Endothelial cell of umbilical vein (primary cell): ENCODE data around the gene CCNG2.

Experiments used
- EZH2 ChIP-seq: IDR thresholded peaks from 2 replicates; pipeline ENCODE4 v1.6.1; 2012; ENCODE audit warnings: borderline replicate concordance, low read depth, mild to moderate bottlenecking, moderate library complexity, low read length, inconsistent platforms; ENCODE audit not compliant: severe bottlenecking
- MYC ChIP-seq: IDR thresholded peaks from one replicate; pipeline ENCODE4 v1.6.1; 2011; ENCODE audit warnings: mild to moderate bottlenecking, low read depth, low read length
- POLR2A ChIP-seq: IDR thresholded peaks from 2 replicates; pipeline ENCODE4 v1.6.1; 2012; ENCODE audit warnings: low read depth, mild to moderate bottlenecking, control low read depth, low read length
- TF ChIP-seq, protein P1 (sequence below), 2 donors: IDR thresholded peaks; 1 replicate in 1 of 2; 2 replicates in 1 of 2; pipeline ENCODE4 v1.5.1; 2011; ENCODE audit warnings: low read length in 2 of 2, mild to moderate bottlenecking in 2 of 2, moderate library complexity in 2 of 2, control low read depth in 1 of 2, inconsistent platforms in 1 of 2, low read depth in 1 of 2; ENCODE audit not compliant: insufficient read depth in 1 of 2; ENCODE audit errors: extremely low read depth in 1 of 2

DNA sequence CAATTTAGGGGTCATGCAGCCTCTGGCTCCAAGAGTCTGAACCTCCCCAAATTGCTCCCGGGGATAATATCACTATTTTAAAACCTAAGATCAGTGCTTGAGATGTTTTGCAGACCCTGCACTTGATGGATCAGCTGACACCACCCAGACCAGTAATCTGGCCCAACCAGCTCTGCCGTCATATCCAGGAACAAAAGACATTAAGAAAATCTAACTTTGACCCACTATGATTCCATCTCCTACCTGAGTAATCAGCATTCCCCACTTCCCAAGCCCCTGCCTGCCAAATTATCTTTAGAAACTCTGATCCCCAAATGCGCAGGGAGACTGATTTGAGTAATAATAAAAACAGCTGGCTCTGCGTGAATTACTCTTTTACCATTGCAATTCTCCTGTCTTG lies 34.4 kb upstream of the CCNG2 start:
- TF ChIP-seq, protein P1, sequence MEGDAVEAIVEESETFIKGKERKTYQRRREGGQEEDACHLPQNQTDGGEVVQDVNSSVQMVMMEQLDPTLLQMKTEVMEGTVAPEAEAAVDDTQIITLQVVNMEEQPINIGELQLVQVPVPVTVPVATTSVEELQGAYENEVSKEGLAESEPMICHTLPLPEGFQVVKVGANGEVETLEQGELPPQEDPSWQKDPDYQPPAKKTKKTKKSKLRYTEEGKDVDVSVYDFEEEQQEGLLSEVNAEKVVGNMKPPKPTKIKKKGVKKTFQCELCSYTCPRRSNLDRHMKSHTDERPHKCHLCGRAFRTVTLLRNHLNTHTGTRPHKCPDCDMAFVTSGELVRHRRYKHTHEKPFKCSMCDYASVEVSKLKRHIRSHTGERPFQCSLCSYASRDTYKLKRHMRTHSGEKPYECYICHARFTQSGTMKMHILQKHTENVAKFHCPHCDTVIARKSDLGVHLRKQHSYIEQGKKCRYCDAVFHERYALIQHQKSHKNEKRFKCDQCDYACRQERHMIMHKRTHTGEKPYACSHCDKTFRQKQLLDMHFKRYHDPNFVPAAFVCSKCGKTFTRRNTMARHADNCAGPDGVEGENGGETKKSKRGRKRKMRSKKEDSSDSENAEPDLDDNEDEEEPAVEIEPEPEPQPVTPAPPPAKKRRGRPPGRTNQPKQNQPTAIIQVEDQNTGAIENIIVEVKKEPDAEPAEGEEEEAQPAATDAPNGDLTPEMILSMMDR (IDR thresholded peaks at IDR 0.05; ENCODE audit: extremely low read depth in 1 of 2, insufficient read depth in 1 of 2, low read depth in 1 of 2, low read length in 2 of 2), result no peak
- TF ChIP-seq MYC (no peak), EZH2 (no peak), POLR2A (no peak)
